ENCODE measurements around the gene SKAP2. TPM values are rescaled to one million over a fixed set of nuclear protein-coding genes. Genes with fewer than 3 reads are reported as not detected.

SKAP2 gene
- polyA plus RNA-seq, 2 of the 4 experiments (the other 2 are of a cell fraction), result 18.7 to 23.0 TPM

- DNase-seq (ENCODE audit: low read depth in 1 of 2, low spot score in 1 of 2) (no peak), ATAC-seq (no peak), FAIRE-seq (no peak)
- Histone ChIP-seq H3K4me1 (no peaks in the 10 kb centered on the region), H3K4me2 (no peak overlapping the region), H3K9me3 (no peaks in the 10 kb centered on the region), H3K4me3 (no peak overlapping the region), H3K27ac (no peak overlapping the region)
- ChIA-PET CTCF (no interaction called here), POLR2A (no interaction called here)
- TF ChIP-seq NPAS2 (CRISPR knock-in tag; IDR thresholded peaks at IDR 0.05; ENCODE audit: borderline replicate concordance) (no peak), FOSB (CRISPR knock-in tag; IDR thresholded peaks at IDR 0.05) (no peak), EHMT2 (IDR thresholded peaks at IDR 0.05; ENCODE audit: low read depth) (no peak), HDAC2 (IDR thresholded peaks at IDR 0.05) (no peak), HEYL (CRISPR knock-in tag; IDR thresholded peaks at IDR 0.05) (no peak)
- TF ChIP-seq, protein P1, sequence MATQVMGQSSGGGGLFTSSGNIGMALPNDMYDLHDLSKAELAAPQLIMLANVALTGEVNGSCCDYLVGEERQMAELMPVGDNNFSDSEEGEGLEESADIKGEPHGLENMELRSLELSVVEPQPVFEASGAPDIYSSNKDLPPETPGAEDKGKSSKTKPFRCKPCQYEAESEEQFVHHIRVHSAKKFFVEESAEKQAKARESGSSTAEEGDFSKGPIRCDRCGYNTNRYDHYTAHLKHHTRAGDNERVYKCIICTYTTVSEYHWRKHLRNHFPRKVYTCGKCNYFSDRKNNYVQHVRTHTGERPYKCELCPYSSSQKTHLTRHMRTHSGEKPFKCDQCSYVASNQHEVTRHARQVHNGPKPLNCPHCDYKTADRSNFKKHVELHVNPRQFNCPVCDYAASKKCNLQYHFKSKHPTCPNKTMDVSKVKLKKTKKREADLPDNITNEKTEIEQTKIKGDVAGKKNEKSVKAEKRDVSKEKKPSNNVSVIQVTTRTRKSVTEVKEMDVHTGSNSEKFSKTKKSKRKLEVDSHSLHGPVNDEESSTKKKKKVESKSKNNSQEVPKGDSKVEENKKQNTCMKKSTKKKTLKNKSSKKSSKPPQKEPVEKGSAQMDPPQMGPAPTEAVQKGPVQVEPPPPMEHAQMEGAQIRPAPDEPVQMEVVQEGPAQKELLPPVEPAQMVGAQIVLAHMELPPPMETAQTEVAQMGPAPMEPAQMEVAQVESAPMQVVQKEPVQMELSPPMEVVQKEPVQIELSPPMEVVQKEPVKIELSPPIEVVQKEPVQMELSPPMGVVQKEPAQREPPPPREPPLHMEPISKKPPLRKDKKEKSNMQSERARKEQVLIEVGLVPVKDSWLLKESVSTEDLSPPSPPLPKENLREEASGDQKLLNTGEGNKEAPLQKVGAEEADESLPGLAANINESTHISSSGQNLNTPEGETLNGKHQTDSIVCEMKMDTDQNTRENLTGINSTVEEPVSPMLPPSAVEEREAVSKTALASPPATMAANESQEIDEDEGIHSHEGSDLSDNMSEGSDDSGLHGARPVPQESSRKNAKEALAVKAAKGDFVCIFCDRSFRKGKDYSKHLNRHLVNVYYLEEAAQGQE (IDR thresholded peaks at IDR 0.05), result no peak
Measured at GRCh38 chr7:26900251-26900650, 35.9 kb upstream of the SKAP2 start.

GRCh38 chr7:26899519-26899918 lies 35.1 kb upstream of the SKAP2 start:
- H3K4me2 ChIP-seq, result no peak overlapping the region
- no peaks in the 10 kb centered on the region for H3K9me3 ChIP-seq
- ATAC-seq (no peak), FAIRE-seq (no peak), DNase-seq (ENCODE audit: low read depth in 1 of 2, low spot score in 1 of 2) (no peak)
- H3K4me3 ChIP-seq, result no peak overlapping the region
- H3K4me1 ChIP-seq, result no peaks in the 10 kb centered on the region
- TF ChIP-seq USF2 (IDR thresholded peaks at IDR 0.05), result no peak
- TF ChIP-seq, protein P2, sequence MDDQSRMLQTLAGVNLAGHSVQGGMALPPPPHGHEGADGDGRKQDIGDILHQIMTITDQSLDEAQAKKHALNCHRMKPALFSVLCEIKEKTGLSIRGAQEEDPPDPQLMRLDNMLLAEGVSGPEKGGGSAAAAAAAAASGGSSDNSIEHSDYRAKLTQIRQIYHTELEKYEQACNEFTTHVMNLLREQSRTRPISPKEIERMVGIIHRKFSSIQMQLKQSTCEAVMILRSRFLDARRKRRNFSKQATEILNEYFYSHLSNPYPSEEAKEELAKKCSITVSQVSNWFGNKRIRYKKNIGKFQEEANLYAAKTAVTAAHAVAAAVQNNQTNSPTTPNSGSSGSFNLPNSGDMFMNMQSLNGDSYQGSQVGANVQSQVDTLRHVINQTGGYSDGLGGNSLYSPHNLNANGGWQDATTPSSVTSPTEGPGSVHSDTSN (IDR thresholded peaks at IDR 0.05), result no peak
- TF ChIP-seq ZNF302 (CRISPR knock-in tag; IDR thresholded peaks at IDR 0.05), result no peak
- TF ChIP-seq CBX8 (IDR thresholded peaks at IDR 0.05), result no peak
- no peak for TF ChIP-seq ZSCAN20 (CRISPR knock-in tag; IDR thresholded peaks at IDR 0.05)
- no peak for TF ChIP-seq EHMT2 (IDR thresholded peaks at IDR 0.05; ENCODE audit: low read depth)
- TF ChIP-seq EHF (CRISPR knock-in tag; IDR thresholded peaks at IDR 0.05), result no peak
- no peak for TF ChIP-seq NPAS2 (CRISPR knock-in tag; IDR thresholded peaks at IDR 0.05; ENCODE audit: borderline replicate concordance)
- TF ChIP-seq TFCP2L1 (CRISPR knock-in tag; IDR thresholded peaks at IDR 0.05), result no peak
- 73% methylated on average over 1 of the region's 1 CpG for WGBS (ENCODE audit: missing lambda C conversion rate)
- H3K27ac ChIP-seq, result no peak overlapping the region
- CTCF ChIA-PET, result interaction anchor here (1.0 kb wide), 1 partner anchor 46 kb away, joined by 3 read pairs; no protein-coding TSS in a partner anchor
- POLR2A ChIA-PET, result no interaction called here

- FAIRE-seq (no peak), ATAC-seq (no peak), DNase-seq (ENCODE audit: low read depth in 1 of 2, low spot score in 1 of 2) (no peak)
- Histone ChIP-seq H3K9me3 (no peaks in the 10 kb centered on the region), H3K4me3 (no peak overlapping the region), H3K4me1 (no peaks in the 10 kb centered on the region), H3K4me2 (no peak overlapping the region), H3K27ac (no peak overlapping the region)
- TF ChIP-seq HOXB13 (CRISPR knock-in tag; IDR thresholded peaks at IDR 0.05; ENCODE audit: low read depth), result no peak
- TF ChIP-seq ESRRA (IDR thresholded peaks at IDR 0.05; ENCODE audit: borderline replicate concordance, low read length), result no peak
- no peak for TF ChIP-seq POLR2A (IDR thresholded peaks at IDR 0.05; ENCODE audit: low read length)
- TF ChIP-seq, protein P2 (IDR thresholded peaks at IDR 0.05), result no peak
- TF ChIP-seq, protein P3, sequence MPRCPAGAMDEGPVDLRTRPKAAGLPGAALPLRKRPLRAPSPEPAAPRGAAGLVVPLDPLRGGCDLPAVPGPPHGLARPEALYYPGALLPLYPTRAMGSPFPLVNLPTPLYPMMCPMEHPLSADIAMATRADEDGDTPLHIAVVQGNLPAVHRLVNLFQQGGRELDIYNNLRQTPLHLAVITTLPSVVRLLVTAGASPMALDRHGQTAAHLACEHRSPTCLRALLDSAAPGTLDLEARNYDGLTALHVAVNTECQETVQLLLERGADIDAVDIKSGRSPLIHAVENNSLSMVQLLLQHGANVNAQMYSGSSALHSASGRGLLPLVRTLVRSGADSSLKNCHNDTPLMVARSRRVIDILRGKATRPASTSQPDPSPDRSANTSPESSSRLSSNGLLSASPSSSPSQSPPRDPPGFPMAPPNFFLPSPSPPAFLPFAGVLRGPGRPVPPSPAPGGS (IDR thresholded peaks at IDR 0.05), result no peak
- TF ChIP-seq FOSB (CRISPR knock-in tag; IDR thresholded peaks at IDR 0.05), result no peak
- no peak for TF ChIP-seq POLR2AphosphoS2 (conservative IDR thresholded peaks at IDR 0.05; ENCODE audit: low read length)
- no peak for TF ChIP-seq HOXB5 (CRISPR knock-in tag; IDR thresholded peaks at IDR 0.05)
- TF ChIP-seq, protein P4, sequence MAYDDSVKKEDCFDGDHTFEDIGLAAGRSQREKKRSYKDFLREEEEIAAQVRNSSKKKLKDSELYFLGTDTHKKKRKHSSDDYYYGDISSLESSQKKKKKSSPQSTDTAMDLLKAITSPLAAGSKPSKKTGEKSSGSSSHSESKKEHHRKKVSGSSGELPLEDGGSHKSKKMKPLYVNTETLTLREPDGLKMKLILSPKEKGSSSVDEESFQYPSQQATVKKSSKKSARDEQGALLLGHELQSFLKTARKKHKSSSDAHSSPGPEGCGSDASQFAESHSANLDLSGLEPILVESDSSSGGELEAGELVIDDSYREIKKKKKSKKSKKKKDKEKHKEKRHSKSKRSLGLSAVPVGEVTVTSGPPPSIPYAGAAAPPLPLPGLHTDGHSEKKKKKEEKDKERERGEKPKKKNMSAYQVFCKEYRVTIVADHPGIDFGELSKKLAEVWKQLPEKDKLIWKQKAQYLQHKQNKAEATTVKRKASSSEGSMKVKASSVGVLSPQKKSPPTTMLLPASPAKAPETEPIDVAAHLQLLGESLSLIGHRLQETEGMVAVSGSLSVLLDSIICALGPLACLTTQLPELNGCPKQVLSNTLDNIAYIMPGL (CRISPR knock-in tag; IDR thresholded peaks at IDR 0.05; ENCODE audit: borderline replicate concordance), result no peak
- TF ChIP-seq CBX2 (IDR thresholded peaks at IDR 0.05; ENCODE audit: borderline replicate concordance, low read depth), result no peak
- no peak for TF ChIP-seq USF2 (IDR thresholded peaks at IDR 0.05)
- TF ChIP-seq FOSL2 (IDR thresholded peaks at IDR 0.05), result no peak
- TF ChIP-seq FOSL2 (CRISPR knock-in tag; IDR thresholded peaks at IDR 0.05), result no peak
- WGBS (ENCODE audit: missing lambda C conversion rate), result 50% methylated on average over 2 of the region's 2 CpGs
- POLR2A ChIA-PET, result no interaction called here
- CTCF ChIA-PET, result interaction anchor here (1.0 kb wide), 1 partner anchor 45 kb away, joined by 3 read pairs; no protein-coding TSS in a partner anchor
Measured at GRCh38 chr7:26898891-26899290, 34.5 kb upstream of the SKAP2 start.

All from A549 (cell line).